NB4 (cell line): Measurements from ENCODE around the gene TSPAN11.

Source experiments
- MAX ChIP-seq: IDR thresholded peaks from 2 replicates; pipeline ENCODE4 v1.6.1; 2011; ENCODE audit warnings: low read depth, low read length
- MYC ChIP-seq: IDR thresholded peaks from 2 replicates; pipeline ENCODE4 v1.6.1; 2011; ENCODE audit warnings: low read depth, low read length
- POLR2A ChIP-seq: IDR thresholded peaks from 2 replicates; pipeline ENCODE4 v1.6.1; 2011; ENCODE audit warnings: mild to moderate bottlenecking; ENCODE audit not compliant: insufficient read length; ENCODE audit errors: extremely low read depth
- TF ChIP-seq, protein P1 (sequence below): IDR thresholded peaks from one replicate; pipeline ENCODE4 v1.5.1; 2012; ENCODE audit warnings: low read depth, low read length

GRCh38 chr12:30926243-30927221 lies at the start of gene TSPAN11:
- TF ChIP-seq, protein P1, sequence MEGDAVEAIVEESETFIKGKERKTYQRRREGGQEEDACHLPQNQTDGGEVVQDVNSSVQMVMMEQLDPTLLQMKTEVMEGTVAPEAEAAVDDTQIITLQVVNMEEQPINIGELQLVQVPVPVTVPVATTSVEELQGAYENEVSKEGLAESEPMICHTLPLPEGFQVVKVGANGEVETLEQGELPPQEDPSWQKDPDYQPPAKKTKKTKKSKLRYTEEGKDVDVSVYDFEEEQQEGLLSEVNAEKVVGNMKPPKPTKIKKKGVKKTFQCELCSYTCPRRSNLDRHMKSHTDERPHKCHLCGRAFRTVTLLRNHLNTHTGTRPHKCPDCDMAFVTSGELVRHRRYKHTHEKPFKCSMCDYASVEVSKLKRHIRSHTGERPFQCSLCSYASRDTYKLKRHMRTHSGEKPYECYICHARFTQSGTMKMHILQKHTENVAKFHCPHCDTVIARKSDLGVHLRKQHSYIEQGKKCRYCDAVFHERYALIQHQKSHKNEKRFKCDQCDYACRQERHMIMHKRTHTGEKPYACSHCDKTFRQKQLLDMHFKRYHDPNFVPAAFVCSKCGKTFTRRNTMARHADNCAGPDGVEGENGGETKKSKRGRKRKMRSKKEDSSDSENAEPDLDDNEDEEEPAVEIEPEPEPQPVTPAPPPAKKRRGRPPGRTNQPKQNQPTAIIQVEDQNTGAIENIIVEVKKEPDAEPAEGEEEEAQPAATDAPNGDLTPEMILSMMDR, result no peak
- no peak for TF ChIP-seq POLR2A
- no peak for TF ChIP-seq MYC
- TF ChIP-seq MAX, result no peak
